Smooth muscle cell (in vitro differentiated cells): ENCODE measurements around the gene DYSF. TPM values are rescaled to one million over a fixed set of nuclear protein-coding genes. Genes with fewer than 3 reads are reported as not detected.
A peak's percentile ranks its signal among the peaks of the same experiment; 100 is the strongest.

Source experiments
- DNase-seq: peaks from one replicate; lab custom pipeline; 2025; ENCODE audit not compliant: unreplicated experiment; lab: John Stamatoyannopoulos, UW
- H2AFZ ChIP-seq: fragments of 200-600 bp; sonication (generic); 2 replicates; pipeline ENCODE4 v1.6.0; 2016; ENCODE audit warnings: antibody characterized with exemption, low read depth, mild to moderate bottlenecking
- H3F3A ChIP-seq: fragments of 200-600 bp; sonication (generic); 2 replicates; pipeline ENCODE4 v1.6.0; 2017; ENCODE audit warnings: antibody characterized with exemption, low read depth
- H3K27ac ChIP-seq: fragments of 200-600 bp; sonication (generic); 2 replicates; pipeline ENCODE4 v1.5.1; 2016; ENCODE audit warnings: low read depth, mild to moderate bottlenecking
- H3K27me3 ChIP-seq: fragments of 200-600 bp; sonication (generic); 2 replicates; pipeline ENCODE4 v1.6.1; 2016; ENCODE audit warnings: low read depth, mild to moderate bottlenecking
- H3K36me3 ChIP-seq: fragments of 200-600 bp; sonication (generic); 2 replicates; pipeline ENCODE4 v1.5.1; 2016; ENCODE audit warnings: low read depth
- H3K4me1 ChIP-seq: fragments of 200-600 bp; sonication (generic); 2 replicates; pipeline ENCODE4 v1.5.1; 2016; ENCODE audit warnings: low read depth
- H3K4me2 ChIP-seq: fragments of 200-600 bp; sonication (generic); 2 replicates; pipeline ENCODE4 v1.6.0; 2016; ENCODE audit warnings: mild to moderate bottlenecking
- H3K4me3 ChIP-seq: fragments of 200-600 bp; sonication (generic); 2 replicates; pipeline ENCODE4 v1.5.1; 2016; ENCODE audit warnings: mild to moderate bottlenecking
- H3K79me2 ChIP-seq: fragments of 200-600 bp; sonication (generic); 2 replicates; pipeline ENCODE4 v1.6.0; 2016; ENCODE audit warnings: low read depth, mild to moderate bottlenecking
- H3K9ac ChIP-seq: fragments of 200-600 bp; sonication (generic); 2 replicates; pipeline ENCODE4 v1.6.0; 2016; ENCODE audit warnings: low read depth
- H3K9me3 ChIP-seq: fragments of 200-600 bp; sonication (generic); replicated peaks from 2 replicates; pipeline ENCODE4 v1.5.1; 2016; ENCODE audit warnings: low read depth
- H4K20me1 ChIP-seq: fragments of 200-600 bp; sonication (generic); 2 replicates; pipeline ENCODE4 v1.6.0; 2016; ENCODE audit warnings: low read depth
- CTCF ChIP-seq: fragments of 200-600 bp; sonication (generic); IDR thresholded peaks from 2 replicates; pipeline ENCODE4 v1.5.1; 2017; ENCODE audit warnings: borderline replicate concordance, mild to moderate bottlenecking, antibody characterized with exemption; ENCODE audit not compliant: insufficient read depth, poor library complexity, severe bottlenecking
- WGBS: methylation state at CpG from one replicate; pipeline ENCODE4 v1.1.7; 2016; ENCODE audit warnings: low lambda C conversion rate; 5-methylcytosine and 5-hydroxymethylcytosine counted together
- polyA plus RNA-seq: library from polyadenylated mRNA; unstranded; fragments of >200 nt; fragmentation: Nextera tagmentation; extraction: Ambion mirVana; gene quantifications from 2 replicates; pipeline ENCODE4 v1.2.1, GENCODE V29; 2016
- total RNA-seq: library from RNA; depleted of rRNA; stranded (reverse); fragments of >200 nt; gene quantifications from 2 replicates; pipeline ENCODE4 v1.2.3, GENCODE V29; 2014

Gene DYSF
- total and polyA plus RNA-seq, 2 experiments from 2014 or later = 0.64 to 1.6 TPM

DNA sequence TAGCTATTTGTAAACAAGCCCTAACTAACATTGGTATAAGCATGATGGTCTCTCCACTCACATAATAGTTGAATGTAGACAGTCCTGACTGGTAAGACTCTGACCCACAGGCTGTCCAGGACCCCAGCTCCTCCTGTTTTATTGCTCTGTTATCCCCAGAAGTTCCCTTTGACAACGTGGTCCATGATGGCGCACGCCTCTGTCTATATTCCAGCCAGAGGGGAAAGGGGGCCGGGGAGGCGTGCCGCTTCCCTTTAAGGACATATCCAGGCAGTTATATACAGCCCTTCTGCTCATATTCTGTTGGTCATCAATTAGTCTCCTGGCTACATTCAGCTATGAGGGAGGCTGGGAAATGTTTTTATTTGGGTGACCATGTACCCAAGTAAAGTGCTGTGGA is 6.7 kb downstream of the DYSF start:
- 86% methylated on average over 6 of the region's 6 CpGs for WGBS
- peaks cover 24% of the 10 kb centered on the region for H3K27me3 ChIP-seq
- H3K4me2 ChIP-seq = no peak overlapping the region
- H4K20me1 ChIP-seq = no peaks in the 10 kb centered on the region
- H3K9ac ChIP-seq = no peak overlapping the region
- no peak for DNase-seq
- H3K27ac ChIP-seq = no peak overlapping the region
- no peak for TF ChIP-seq CTCF
- no peaks in the 10 kb centered on the region for H3F3A ChIP-seq
- no peak overlapping the region for H2AFZ ChIP-seq
- H3K4me3 ChIP-seq = no peak overlapping the region
- no peaks in the 10 kb centered on the region for H3K36me3 ChIP-seq
- no peaks in the 10 kb centered on the region for H3K79me2 ChIP-seq
- H3K4me1 ChIP-seq = peaks cover 6% of the 10 kb centered on the region
- H3K9me3 ChIP-seq = no peaks in the 10 kb centered on the region

- H3K79me2 ChIP-seq = no peaks in the 10 kb centered on the region
- no peaks in the 10 kb centered on the region for H4K20me1 ChIP-seq
- no peaks in the 10 kb centered on the region for H3F3A ChIP-seq
- no peak for DNase-seq
- no peak overlapping the region for H3K4me3 ChIP-seq
- H3K9me3 ChIP-seq = no peaks in the 10 kb centered on the region
- peaks cover 6% of the 10 kb centered on the region for H3K4me1 ChIP-seq
- no peaks in the 10 kb centered on the region for H3K36me3 ChIP-seq
- H2AFZ ChIP-seq = no peak overlapping the region
- no peak overlapping the region for H3K9ac ChIP-seq
- no peak overlapping the region for H3K4me2 ChIP-seq
- WGBS = 47% methylated on average over 9 of the region's 9 CpGs
- TF ChIP-seq CTCF = peak; percentile 56
- H3K27me3 ChIP-seq = peaks cover 28% of the 10 kb centered on the region
- no peak overlapping the region for H3K27ac ChIP-seq
These were observed 7.4 kb downstream of the DYSF start for GRCh38 chr2:71460595-71461303.

GRCh38 chr2:71461304-71461671 is 7.9 kb downstream of the DYSF start:
- Histone ChIP-seq H3F3A (no peaks in the 10 kb centered on the region), H2AFZ (no peak overlapping the region), H3K4me2 (no peak overlapping the region), H3K4me1 (peaks cover 2% of the 10 kb centered on the region), H4K20me1 (no peaks in the 10 kb centered on the region), H3K27me3 (peaks cover 34% of the 10 kb centered on the region), H3K79me2 (no peaks in the 10 kb centered on the region), H3K4me3 (no peak overlapping the region), H3K36me3 (no peaks in the 10 kb centered on the region), H3K9me3 (no peaks in the 10 kb centered on the region), H3K9ac (no peak overlapping the region), H3K27ac (no peak overlapping the region)
- WGBS = 65% methylated on average over 5 of the region's 5 CpGs
- no peak for DNase-seq
- TF ChIP-seq CTCF = no peak

- H3K4me3 ChIP-seq = no peak overlapping the region
- no peak overlapping the region for H3K9ac ChIP-seq
- no peak overlapping the region for H3K27ac ChIP-seq
- no peak overlapping the region for H2AFZ ChIP-seq
- H3K27me3 ChIP-seq = peaks cover 42% of the 10 kb centered on the region
- no peak for TF ChIP-seq CTCF
- no peaks in the 10 kb centered on the region for H3F3A ChIP-seq
- DNase-seq = no peak
- H3K36me3 ChIP-seq = no peaks in the 10 kb centered on the region
- H3K79me2 ChIP-seq = no peaks in the 10 kb centered on the region
- WGBS = 84% methylated on average over 8 of the region's 8 CpGs
- H3K4me2 ChIP-seq = no peak overlapping the region
- H3K9me3 ChIP-seq = no peaks in the 10 kb centered on the region
- peaks cover 5% of the 10 kb centered on the region for H3K4me1 ChIP-seq
- no peaks in the 10 kb centered on the region for H4K20me1 ChIP-seq
These were observed 8.8 kb downstream of the DYSF start for GRCh38 chr2:71462056-71462605.
